ENCODE measurements around the gene STXBP6. TPM values are rescaled to one million over a fixed set of nuclear protein-coding genes. Genes with fewer than 3 reads are reported as not detected.

STXBP6 gene
- total and polyA plus RNA-seq, 2 experiments from 2014 or later = 19.7 to 29.0 TPM

- peaks cover 18% of the 10 kb centered on the region for H3K4me1 Mint-ChIP-seq
- no peaks in the 10 kb centered on the region for H4K20me1 ChIP-seq (replicated peaks; ENCODE audit: insufficient read depth)
- H3K36me3 ChIP-seq (ENCODE audit: insufficient read depth) = no peaks in the 10 kb centered on the region
- H3K4me3 ChIP-seq = no peak overlapping the region
- TF ChIP-seq NANOG (IDR thresholded peaks at IDR 0.05; ENCODE audit: borderline replicate concordance) (no peak), CTCF (conservative IDR thresholded peaks at IDR 0.05; ENCODE audit: low read depth in 2 of 2) (no peak), CREB1 (CRISPR knock-in tag; IDR thresholded peaks at IDR 0.05; ENCODE audit: low read depth) (no peak), POLR2AphosphoS5 (IDR thresholded peaks at IDR 0.05; ENCODE audit: low read depth) (no peak), ZNF331 (CRISPR knock-in tag; IDR thresholded peaks at IDR 0.05; ENCODE audit: low read depth) (no peak), REST (IDR thresholded peaks at IDR 0.05; ENCODE audit: unreplicated experiment) (no peak), ZNF462 (CRISPR knock-in tag; IDR thresholded peaks at IDR 0.05) (no peak), EZH2phosphoT487 (IDR thresholded peaks at IDR 0.05; ENCODE audit: unreplicated experiment) (no peak), STAT1 (IDR thresholded peaks at IDR 0.05; ENCODE audit: unreplicated experiment) (no peak), EZH2 (IDR thresholded peaks at IDR 0.05; ENCODE audit: low read depth, unreplicated experiment) (no peak), ETS1 (IDR thresholded peaks at IDR 0.05) (no peak), ZNF114 (CRISPR knock-in tag; IDR thresholded peaks at IDR 0.05) (no peak), JUNB (IDR thresholded peaks at IDR 0.05; ENCODE audit: unreplicated experiment) (no peak)
- no peak overlapping the region for H3K27ac ChIP-seq (ENCODE audit: low read depth)
- H2AFZ ChIP-seq = no peak overlapping the region
- no peak overlapping the region for H3K4me2 ChIP-seq
- H3K4me1 ChIP-seq (ENCODE audit: insufficient read depth) = peaks cover 12% of the 10 kb centered on the region
- peaks cover 3% of the 10 kb centered on the region for H3K27me3 Mint-ChIP-seq (ENCODE audit: insufficient read depth, low read depth, poor library complexity)
- DNase-seq (ENCODE audit: low spot score) (no peak), ATAC-seq (no peak)
- H3K9me3 Mint-ChIP-seq = no peaks in the 10 kb centered on the region
- no peaks in the 10 kb centered on the region for H3K27me3 ChIP-seq (ENCODE audit: insufficient read depth)
- H3K4me3 Mint-ChIP-seq = no peak overlapping the region
- H3K9me2 ChIP-seq (ENCODE audit: insufficient read depth) = no peaks in the 10 kb centered on the region
- no peak overlapping the region for H3K27ac Mint-ChIP-seq
- H3F3A ChIP-seq (replicated peaks; ENCODE audit: low read depth) = no peaks in the 10 kb centered on the region
- no peaks in the 10 kb centered on the region for H3K36me3 Mint-ChIP-seq (ENCODE audit: low read depth)
- H3K79me2 ChIP-seq (replicated peaks; ENCODE audit: insufficient read depth) = no peaks in the 10 kb centered on the region
Observed at GRCh38 chr14:25097120-25097519, 47.2 kb upstream of the STXBP6 start.

Measured in GM23338 (cell line).